Activated naive CD8-positive, alpha-beta T cell treated with anti-CD3 and anti-CD28 coated beads, Interleukin-2, amount 50 U/mL, for 16 hours (primary cell): ENCODE measurements around the gene MAP3K19.

Experiments used
- DNase-seq: peaks from one replicate; pipeline ENCODE4 v3.0.0-alpha.2; 2020; ENCODE audit warnings: low read depth, low spot score

Gene MAP3K19

GRCh38 chr2:134927195-134927594 is 120.1 kb downstream of the MAP3K19 start:
- DNase-seq: no peak

GRCh38 chr2:134926231-134926931 is 120.9 kb downstream of the MAP3K19 start:
- DNase-seq: no peak

GRCh38 chr2:134924912-134925311 is 122.3 kb downstream of the MAP3K19 start:
- no peak for DNase-seq

GRCh38 chr2:134919341-134920210 is 127.7 kb downstream of the MAP3K19 start:
- DNase-seq: peak; percentile 16

GRCh38 chr2:134918526-134919340 is 128.5 kb downstream of the MAP3K19 start, which contains the start of gene CCNT2:
CCNT2 (plus strand) TSS chr2:134918822; CDS start chr2:134918855, 33 bp downstream.
- peak; percentile 99 for DNase-seq

GRCh38 chr2:134917888-134918525 is 129.2 kb downstream of the MAP3K19 start:
- peak; percentile 76 for DNase-seq

- no peak for DNase-seq
Observed at GRCh38 chr2:134917360-134917865, 129.8 kb downstream of the MAP3K19 start.
